HTERT RPE-1 (cell line): ENCODE results near the gene SPRR2E.
"Not testable (repeated sequence)": the region's sequence is repeated elsewhere in the genome, so short reads cannot be mapped to it uniquely, and the experiment has no call there.

Experiments
- in situ Hi-C: fragments of 300-500 bp; cut with MboI; formaldehyde crosslinking; loops from 4 replicates; pipeline ENCODE4 v1.14.3; 2020; ENCODE audit warnings: low sequenced_read_pairs

SPRR2E gene

GRCh38 chr1:153094426-153094825 lies at the start of gene SPRR2E:
Gene SPRR2E (minus strand): TSS chr1:153094526. CDS start chr1:153093751, 775 bp downstream.
- in situ Hi-C loops: no loop called here

GRCh38 chr1:153141377-153141776 lies 47.1 kb upstream of the SPRR2E start:
- in situ Hi-C loops: no loop called here

GRCh38 chr1:153140484-153140883 lies 46.2 kb upstream of the SPRR2E start:
- in situ Hi-C loops: no loop called here

GRCh38 chr1:153133743-153134142 lies 39.4 kb upstream of the SPRR2E start:
- in situ Hi-C loops: no loop called here

- in situ Hi-C loops: no loop called here
Measured at GRCh38 chr1:153133267-153133666, 38.9 kb upstream of the SPRR2E start.

GRCh38 chr1:153128688-153129087 lies 34.4 kb upstream of the SPRR2E start:
- in situ Hi-C loops: not testable (repeated sequence)

- in situ Hi-C loops: no loop called here
Measured at GRCh38 chr1:153127296-153127695, 33.0 kb upstream of the SPRR2E start.

- in situ Hi-C loops: no loop called here
Measured at GRCh38 chr1:153125536-153125935, 31.2 kb upstream of the SPRR2E start.

GRCh38 chr1:153123793-153124192 lies 29.5 kb upstream of the SPRR2E start:
- in situ Hi-C loops: not testable (repeated sequence)

- in situ Hi-C loops: no loop called here
Measured at GRCh38 chr1:153122831-153123421, 28.6 kb upstream of the SPRR2E start.

- in situ Hi-C loops: no loop called here
Measured at GRCh38 chr1:153120945-153121344, 26.6 kb upstream of the SPRR2E start.

- in situ Hi-C loops: no loop called here
Measured at GRCh38 chr1:153119491-153119971, 25.2 kb upstream of the SPRR2E start.

GRCh38 chr1:153115264-153115663 lies 20.9 kb upstream of the SPRR2E start:
- in situ Hi-C loops: not testable (repeated sequence)

GRCh38 chr1:153113416-153113815 lies 19.1 kb upstream of the SPRR2E start, which contains the start of gene SPRR2F:
Gene SPRR2F (minus strand): TSS chr1:153113516. CDS start chr1:153112733, 783 bp downstream.
- in situ Hi-C loops: no loop called here

- in situ Hi-C loops: not testable (repeated sequence)
Measured at GRCh38 chr1:153112454-153112853, 18.1 kb upstream of the SPRR2E start.

- in situ Hi-C loops: no loop called here
Measured at GRCh38 chr1:153100245-153100644, 5.9 kb upstream of the SPRR2E start.

- in situ Hi-C loops: no loop called here
Measured at GRCh38 chr1:153099461-153100045, 5.2 kb upstream of the SPRR2E start.

GRCh38 chr1:153095764-153096163 lies 1.4 kb upstream of the SPRR2E start:
- in situ Hi-C loops: no loop called here

GRCh38 chr1:153087652-153088051 lies 6.7 kb downstream of the SPRR2E start:
- in situ Hi-C loops: no loop called here

GRCh38 chr1:153081736-153082135 lies 12.6 kb downstream of the SPRR2E start:
- in situ Hi-C loops: no loop called here

- in situ Hi-C loops: no loop called here
Measured at GRCh38 chr1:153072806-153073726, 21.3 kb downstream of the SPRR2E start.

- in situ Hi-C loops: no loop called here
Measured at GRCh38 chr1:153071511-153071910, 22.8 kb downstream of the SPRR2E start, which contains the start of gene SPRR2B. Gene SPRR2B (minus strand): TSS chr1:153071611. CDS start chr1:153070839, 772 bp downstream.
